Keratinocyte (primary cell): ENCODE data around the gene SPC24. TPM values are rescaled to one million over a fixed set of nuclear protein-coding genes. Genes with fewer than 3 reads are reported as not detected.

Experiments
- DNase-seq: peaks from one replicate; pipeline ENCODE4 v3.0.0-alpha.2; 2011; ENCODE audit warnings: low read depth, missing footprints, low spot score
- FAIRE-seq: peaks from 2 replicates; lab custom pipeline; 2011; peaks lifted over from hg19 to GRCh38; lab: Jason Lieb, UNC
- H2AFZ ChIP-seq: 2 replicates; pipeline ENCODE4 v1.6.0; 2012; ENCODE audit warnings: low read length, control low read depth, inconsistent platforms; ENCODE audit not compliant: control insufficient read depth
- H3K27ac ChIP-seq: 2 replicates; pipeline ENCODE4 v1.5.1; 2011; ENCODE audit warnings: low read length; ENCODE audit not compliant: control insufficient read depth, insufficient read depth
- H3K27me3 ChIP-seq: 3 replicates; pipeline ENCODE4 v1.6.0; 2011; ENCODE audit warnings: low read length; ENCODE audit not compliant: control insufficient read depth, insufficient read depth; ENCODE audit errors: extremely low read depth
- H3K36me3 ChIP-seq, 2 experiments: 2 replicates in 1 of 2; 3 replicates in 1 of 2; pipeline ENCODE4 v1.5.1; 2011; ENCODE audit warnings: low read length in 2 of 2, mild to moderate bottlenecking in 1 of 2; ENCODE audit not compliant: control insufficient read depth in 2 of 2, insufficient read depth in 2 of 2; ENCODE audit errors: extremely low read depth in 1 of 2
- H3K4me1 ChIP-seq: 3 replicates; pipeline ENCODE4 v1.5.1; 2011; ENCODE audit warnings: low read length; ENCODE audit not compliant: control insufficient read depth, insufficient read depth; ENCODE audit errors: extremely low read depth
- H3K4me2 ChIP-seq: 3 replicates; pipeline ENCODE4 v1.6.0; 2011; ENCODE audit warnings: low read depth, low read length; ENCODE audit not compliant: control insufficient read depth, insufficient read depth; ENCODE audit errors: extremely low read depth
- H3K4me3 ChIP-seq, 3 experiments: fragments of 200-600 bp in 1 of 3; sonication (generic) in 1 of 3; 2 replicates in 2 of 3; 3 replicates in 1 of 3; pipeline ENCODE4 v1.5.1; 2011 to 2016; ENCODE audit warnings: low read length in 3 of 3, mild to moderate bottlenecking in 3 of 3, control low read depth in 2 of 3, inconsistent platforms in 1 of 3, low read depth in 1 of 3, mixed read lengths in 1 of 3, mixed run types in 1 of 3, moderate library complexity in 1 of 3; ENCODE audit not compliant: control insufficient read depth in 2 of 3, insufficient read depth in 2 of 3; ENCODE audit errors: extremely low read depth in 1 of 3
- H3K79me2 ChIP-seq: 2 replicates; pipeline ENCODE4 v1.6.0; 2012; ENCODE audit warnings: low read length; ENCODE audit not compliant: control insufficient read depth, insufficient read depth
- H3K9ac ChIP-seq: 3 replicates; pipeline ENCODE4 v1.6.0; 2011; ENCODE audit warnings: low read length; ENCODE audit not compliant: control insufficient read depth, insufficient read depth; ENCODE audit errors: extremely low read depth
- H3K9me1 ChIP-seq: 3 replicates; pipeline ENCODE4 v1.6.0; 2011; ENCODE audit warnings: low read length; ENCODE audit not compliant: control insufficient read depth, insufficient read depth; ENCODE audit errors: extremely low read depth
- H3K9me3 ChIP-seq: 2 replicates; pipeline ENCODE4 v1.5.1; 2012; ENCODE audit warnings: low read depth, low read length; ENCODE audit not compliant: control insufficient read depth
- H4K20me1 ChIP-seq: 3 replicates; pipeline ENCODE4 v1.6.0; 2011; ENCODE audit warnings: low read length; ENCODE audit not compliant: control insufficient read depth, insufficient read depth; ENCODE audit errors: extremely low read depth
- EZH2 ChIP-seq: IDR thresholded peaks from one replicate; pipeline ENCODE4 v1.6.1; 2012; ENCODE audit warnings: inconsistent platforms, mild to moderate bottlenecking, low read length, moderate library complexity
- dilution Hi-C: fragments of 300-500 bp; cut with MboI; formaldehyde crosslinking; loops from one replicate; pipeline ENCODE4 v1.7.0; 2020; ENCODE audit warnings: low sequenced_read_pairs; ENCODE audit not compliant: extremely low pct_ligation_motif_present
- polyA plus RNA-seq, 5 experiments: library from polyadenylated mRNA; depleted of rRNA in 3 of 5; stranded (reverse) in 3 of 5; stranded (forward) in 1 of 5; unstranded in 1 of 5; fragments of >200 nt; gene quantifications; 1 replicate in 1 of 5; 2 replicates in 3 of 5; 3 replicates in 1 of 5; pipeline versions ENCODE4 v1.2.1 to v1.2.3, GENCODE V29; 2011 to 2012; ENCODE audit warnings: missing spikeins in 2 of 5, low read depth in 1 of 5, low replicate concordance in 1 of 5
- TF ChIP-seq, protein P1 (sequence below), 3 experiments: IDR thresholded peaks in 1 of 3; conservative IDR thresholded peaks in 1 of 3; optimal IDR thresholded peaks in 1 of 3; 2 replicates in 2 of 3; 3 replicates in 1 of 3; pipeline versions ENCODE3 to v1.5.1; 2011; ENCODE audit warnings: low read length in 3 of 3, mild to moderate bottlenecking in 3 of 3, moderate library complexity in 2 of 3, control low read depth in 1 of 3, inconsistent platforms in 1 of 3; ENCODE audit not compliant: insufficient read depth in 2 of 3; ENCODE audit errors: extremely low read depth in 1 of 3

Gene SPC24
- polyA plus RNA-seq, 1 donor (not counting 4 experiments of a cell fraction or from before 2014, with no cell fraction given) = 6.4 TPM

DNA sequence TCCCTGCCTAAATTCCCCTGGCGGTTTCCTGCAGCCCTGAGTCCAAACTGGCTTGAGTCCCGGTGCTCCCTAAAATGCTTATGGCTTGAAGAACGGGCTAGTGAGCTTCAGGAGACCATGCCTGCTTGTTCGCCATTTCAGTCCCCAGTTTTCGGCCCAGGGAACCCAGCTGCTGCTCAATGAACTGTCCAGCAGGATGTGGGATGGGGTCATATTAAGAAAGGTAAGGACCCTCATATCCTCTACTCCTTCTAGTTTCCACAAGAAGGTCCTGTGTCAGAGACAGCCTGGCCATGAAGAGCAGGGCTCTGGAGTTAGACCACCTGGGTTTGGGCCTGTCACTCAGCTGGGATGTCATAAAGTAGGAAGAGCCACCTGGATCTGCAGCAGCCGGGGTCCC is 17.0 kb upstream of the SPC24 start:
- FAIRE-seq = no peak
- dilution Hi-C loops = no loop called here
- no peaks in the 10 kb centered on the region for H3K9me1 ChIP-seq
- H3K4me2 ChIP-seq = no peak overlapping the region
- H3K27ac ChIP-seq = no peak overlapping the region
- H3K4me3 ChIP-seq = no peak overlapping the region
- no peaks in the 10 kb centered on the region for H3K9me3 ChIP-seq
- H3K36me3 ChIP-seq = no peaks in the 10 kb centered on the region
- no peak overlapping the region for H2AFZ ChIP-seq
- DNase-seq = no peak
- H3K79me2 ChIP-seq = no peaks in the 10 kb centered on the region
- H4K20me1 ChIP-seq = no peaks in the 10 kb centered on the region
- no peaks in the 10 kb centered on the region for H3K27me3 ChIP-seq
- TF ChIP-seq, protein P1, sequence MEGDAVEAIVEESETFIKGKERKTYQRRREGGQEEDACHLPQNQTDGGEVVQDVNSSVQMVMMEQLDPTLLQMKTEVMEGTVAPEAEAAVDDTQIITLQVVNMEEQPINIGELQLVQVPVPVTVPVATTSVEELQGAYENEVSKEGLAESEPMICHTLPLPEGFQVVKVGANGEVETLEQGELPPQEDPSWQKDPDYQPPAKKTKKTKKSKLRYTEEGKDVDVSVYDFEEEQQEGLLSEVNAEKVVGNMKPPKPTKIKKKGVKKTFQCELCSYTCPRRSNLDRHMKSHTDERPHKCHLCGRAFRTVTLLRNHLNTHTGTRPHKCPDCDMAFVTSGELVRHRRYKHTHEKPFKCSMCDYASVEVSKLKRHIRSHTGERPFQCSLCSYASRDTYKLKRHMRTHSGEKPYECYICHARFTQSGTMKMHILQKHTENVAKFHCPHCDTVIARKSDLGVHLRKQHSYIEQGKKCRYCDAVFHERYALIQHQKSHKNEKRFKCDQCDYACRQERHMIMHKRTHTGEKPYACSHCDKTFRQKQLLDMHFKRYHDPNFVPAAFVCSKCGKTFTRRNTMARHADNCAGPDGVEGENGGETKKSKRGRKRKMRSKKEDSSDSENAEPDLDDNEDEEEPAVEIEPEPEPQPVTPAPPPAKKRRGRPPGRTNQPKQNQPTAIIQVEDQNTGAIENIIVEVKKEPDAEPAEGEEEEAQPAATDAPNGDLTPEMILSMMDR (optimal IDR thresholded peaks at IDR 0.05 in 1 of 3, IDR thresholded peaks at IDR 0.05 in 1 of 3, conservative IDR thresholded peaks at IDR 0.05 in 1 of 3; ENCODE audit: extremely low read depth in 1 of 3, insufficient read depth in 2 of 3, low read length in 3 of 3) = no peak
- no peak for TF ChIP-seq EZH2
- peaks cover 16% of the 10 kb centered on the region for H3K4me1 ChIP-seq
- no peak overlapping the region for H3K9ac ChIP-seq

DNA sequence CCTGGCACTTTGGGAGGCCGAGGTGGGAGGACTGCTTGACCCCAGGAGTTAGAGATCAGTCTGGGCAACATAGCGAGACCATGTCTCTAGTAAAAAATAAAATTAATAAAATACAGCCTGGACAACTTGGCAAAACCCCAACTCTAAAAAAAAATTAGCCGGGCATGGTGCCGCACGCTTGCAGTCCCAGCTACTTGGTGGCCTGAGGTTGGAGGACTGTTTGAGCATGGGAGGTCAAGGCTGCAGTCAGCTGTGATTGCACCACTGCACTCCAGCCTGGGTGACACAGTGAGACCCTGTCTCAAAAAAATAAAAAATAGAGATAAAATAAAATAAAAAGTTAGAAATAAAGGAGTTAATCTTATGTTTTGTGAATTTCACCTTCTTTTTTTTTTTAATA is 15.6 kb upstream of the SPC24 start:
- H2AFZ ChIP-seq = no peak overlapping the region
- H3K79me2 ChIP-seq = no peaks in the 10 kb centered on the region
- no peak for DNase-seq
- no peaks in the 10 kb centered on the region for H3K27me3 ChIP-seq
- H3K4me3 ChIP-seq = no peak overlapping the region
- H4K20me1 ChIP-seq = no peaks in the 10 kb centered on the region
- H3K4me2 ChIP-seq = no peak overlapping the region
- no peaks in the 10 kb centered on the region for H3K9me3 ChIP-seq
- no peaks in the 10 kb centered on the region for H3K9me1 ChIP-seq
- no peak overlapping the region for H3K9ac ChIP-seq
- FAIRE-seq = no peak
- no peaks in the 10 kb centered on the region for H3K36me3 ChIP-seq
- no peak overlapping the region for H3K27ac ChIP-seq
- H3K4me1 ChIP-seq = peaks cover 16% of the 10 kb centered on the region
- dilution Hi-C loops = no loop called here
- TF ChIP-seq EZH2 = no peak
- TF ChIP-seq, protein P1 (optimal IDR thresholded peaks at IDR 0.05 in 1 of 3, IDR thresholded peaks at IDR 0.05 in 1 of 3, conservative IDR thresholded peaks at IDR 0.05 in 1 of 3; ENCODE audit: extremely low read depth in 1 of 3, insufficient read depth in 2 of 3, low read length in 3 of 3) = no peak
